GM23338 (cell line): ENCODE data around the gene SERGEF. TPM values are rescaled to one million over a fixed set of nuclear protein-coding genes. Genes with fewer than 3 reads are reported as not detected.

Experiments used
- ATAC-seq: fragments of 200-7000 bp; cut with Tn5 transposase; 3 replicates; pipeline ENCODE4 v1.9.1; 2020
- DNase-seq: peaks from one replicate; pipeline ENCODE4 v3.0.0-alpha.2; 2015; ENCODE audit warnings: low spot score
- H2AFZ ChIP-seq: fragments of 200-600 bp; sonication (generic); 2 replicates; pipeline ENCODE4 v1.8.0; 2016; ENCODE audit warnings: antibody characterized with exemption, mild to moderate bottlenecking, moderate library complexity
- H3F3A ChIP-seq: fragments of 200-600 bp; sonication (generic); replicated peaks from 2 replicates; pipeline ENCODE4 v1.8.0; 2017; ENCODE audit warnings: antibody characterized with exemption, mixed run types, low read depth
- H3K27ac ChIP-seq: fragments of 200-600 bp; sonication (generic); 2 replicates; pipeline ENCODE4 v1.6.1; 2016; ENCODE audit warnings: low read depth
- H3K27me3 ChIP-seq: fragments of 200-600 bp; sonication (generic); 2 replicates; pipeline ENCODE4 v1.8.0; 2016; ENCODE audit warnings: mild to moderate bottlenecking, mixed run types, moderate library complexity; ENCODE audit not compliant: insufficient read depth
- H3K36me3 ChIP-seq: fragments of 200-600 bp; sonication (generic); 2 replicates; pipeline ENCODE4 v1.8.0; 2016; ENCODE audit warnings: mild to moderate bottlenecking; ENCODE audit not compliant: insufficient read depth
- H3K4me1 ChIP-seq: fragments of 200-600 bp; sonication (generic); 2 replicates; pipeline ENCODE4 v1.8.0; 2016; ENCODE audit warnings: mild to moderate bottlenecking, moderate library complexity; ENCODE audit not compliant: insufficient read depth
- H3K4me2 ChIP-seq: fragments of 200-600 bp; sonication (generic); 2 replicates; pipeline ENCODE4 v1.7.1; 2017; ENCODE audit warnings: mixed run types
- H3K4me3 ChIP-seq: fragments of 200-600 bp; sonication (generic); 2 replicates; pipeline ENCODE4 v1.6.1; 2016; ENCODE audit warnings: mixed run types
- H3K79me2 ChIP-seq: fragments of 200-600 bp; sonication (generic); replicated peaks from 2 replicates; pipeline ENCODE4 v1.8.0; 2017; ENCODE audit warnings: mild to moderate bottlenecking; ENCODE audit not compliant: insufficient read depth
- H3K9me2 ChIP-seq: fragments of 200-600 bp; sonication (generic); 2 replicates; pipeline ENCODE4 v1.8.0; 2017; ENCODE audit not compliant: insufficient read depth
- H4K20me1 ChIP-seq: fragments of 200-600 bp; sonication (generic); replicated peaks from 2 replicates; pipeline ENCODE4 v1.8.0; 2017; ENCODE audit warnings: mild to moderate bottlenecking; ENCODE audit not compliant: insufficient read depth
- H3K27ac Mint-ChIP-seq: 2 replicates; pipeline ENCODE4 v1.8.0; 2020; ENCODE audit warnings: inconsistent platforms, mild to moderate bottlenecking, moderate library complexity, mixed read lengths
- H3K27me3 Mint-ChIP-seq: 3 replicates; pipeline ENCODE4 v1.8.0; 2022; ENCODE audit warnings: low read depth, mild to moderate bottlenecking, moderate library complexity, mixed read lengths, inconsistent platforms; ENCODE audit not compliant: insufficient read depth, poor library complexity
- H3K36me3 Mint-ChIP-seq: 3 replicates; pipeline ENCODE4 v1.8.0; 2021; ENCODE audit warnings: low read depth, mild to moderate bottlenecking, inconsistent platforms, moderate library complexity, mixed read lengths
- H3K4me1 Mint-ChIP-seq: 3 replicates; pipeline ENCODE4 v1.8.0; 2020; ENCODE audit warnings: mild to moderate bottlenecking, inconsistent platforms, mixed read lengths
- H3K4me3 Mint-ChIP-seq: 3 replicates; pipeline ENCODE4 v1.8.0; 2021; ENCODE audit warnings: moderate library complexity, mild to moderate bottlenecking, inconsistent platforms, mixed read lengths
- H3K9me3 Mint-ChIP-seq: 3 replicates; pipeline ENCODE4 v1.8.0; 2020; ENCODE audit warnings: moderate library complexity, mild to moderate bottlenecking, inconsistent platforms, mixed read lengths
- CREB1 ChIP-seq: fragments of 250-450 bp; sonication (Bioruptor Pico); IDR thresholded peaks from 2 replicates; pipeline ENCODE4 v1.5.0; 2020; ENCODE audit warnings: low read depth, mild to moderate bottlenecking, moderate library complexity
- ETS1 ChIP-seq: IDR thresholded peaks from 2 replicates; pipeline ENCODE4 v1.6.1; 2016; ENCODE audit warnings: antibody characterized with exemption
- EZH2phosphoT487 ChIP-seq: fragments of 200-600 bp; sonication (generic); IDR thresholded peaks from one replicate; pipeline ENCODE4 v1.8.1; 2018; ENCODE audit warnings: antibody characterized with exemption; ENCODE audit not compliant: unreplicated experiment
- NANOG ChIP-seq: IDR thresholded peaks from 2 replicates; pipeline ENCODE4 v1.6.1; 2016; ENCODE audit warnings: antibody characterized with exemption, borderline replicate concordance
- POLR2AphosphoS5 ChIP-seq: IDR thresholded peaks from 2 replicates; pipeline ENCODE4 v1.6.1; 2016; ENCODE audit warnings: antibody characterized with exemption, low read depth
- REST ChIP-seq: IDR thresholded peaks from one replicate; pipeline ENCODE4 v1.6.1; 2018; ENCODE audit warnings: antibody characterized with exemption; ENCODE audit not compliant: unreplicated experiment
- ZNF114 ChIP-seq: fragments of 250-450 bp; sonication (Bioruptor Pico); IDR thresholded peaks from 2 replicates; pipeline ENCODE4 v1.5.0; 2020; ENCODE audit warnings: mild to moderate bottlenecking, moderate library complexity
- ZNF331 ChIP-seq: fragments of 250-450 bp; sonication (Bioruptor Pico); IDR thresholded peaks from 2 replicates; pipeline ENCODE4 v1.5.0; 2020; ENCODE audit warnings: low read depth, mild to moderate bottlenecking, moderate library complexity
- ZNF462 ChIP-seq: fragments of 250-450 bp; sonication (Bioruptor Pico); IDR thresholded peaks from 2 replicates; pipeline ENCODE4 v1.5.0; 2020; ENCODE audit warnings: mild to moderate bottlenecking, moderate library complexity
- polyA plus RNA-seq: library from polyadenylated mRNA; unstranded; fragments of >200 nt; fragmentation: Nextera tagmentation; extraction: Ambion mirVana; gene quantifications from 2 replicates; pipeline ENCODE4 v1.2.1, GENCODE V29; 2016
- total RNA-seq: library from RNA; depleted of rRNA; stranded (reverse); fragments of >200 nt; shearing (Covaris generic); gene quantifications from 2 replicates; pipeline ENCODE4 v1.2.3, GENCODE V29; 2014

SERGEF gene
- total and polyA plus RNA-seq, 2 experiments from 2014 or later, result 24.2 to 27.9 TPM

GRCh38 chr11:18010977-18011586 is 1.8 kb downstream of the SERGEF start:
- Histone ChIP-seq H3K4me1 (peaks cover 16% of the 10 kb centered on the region), H3F3A (no peaks in the 10 kb centered on the region; the same call in 1 of the 2 replicates), H3K27ac (no peak overlapping the region), H3K79me2 (peaks cover 27% of the 10 kb centered on the region), H2AFZ (no peak overlapping the region), H3K36me3 (no peaks in the 10 kb centered on the region), H3K4me2 (peak overlapping the region; percentile 93), H3K9me2 (no peaks in the 10 kb centered on the region), H4K20me1 (no peaks in the 10 kb centered on the region; the same call in none of the 2 replicates), H3K4me3 (peak overlapping the region; percentile 99; the same call in 1 of the 2 replicates), H3K27me3 (peaks cover 19% of the 10 kb centered on the region)
- Mint-ChIP-seq H3K27me3 (peaks cover 9% of the 10 kb centered on the region), H3K36me3 (peaks cover 4% of the 10 kb centered on the region; the same call in 2 of the 3 replicates), H3K9me3 (no peaks in the 10 kb centered on the region), H3K4me3 (peak overlapping the region; percentile 84), H3K27ac (no peak overlapping the region), H3K4me1 (peaks cover 27% of the 10 kb centered on the region)
- ATAC-seq (no peak), DNase-seq (no peak)
- TF ChIP-seq POLR2AphosphoS5 (no peak), ZNF114 (CRISPR knock-in tag) (no peak), ETS1 (no peak), CREB1 (CRISPR knock-in tag) (no peak), ZNF462 (no peak), ZNF331 (CRISPR knock-in tag) (no peak), EZH2phosphoT487 (no peak), NANOG (no peak), REST (no peak)
